ENCODE data around the gene FARP2.

Gene FARP2

GRCh38 chr2:241495172-241496002 lies 139.3 kb downstream of the FARP2 start:
- Histone ChIP-seq H4K20me1 (ENCODE audit: insufficient read depth) (no peaks in the 10 kb centered on the region), H3K4me2 (no peak overlapping the region), H3K9ac (no peak overlapping the region), H3K36me3 (ENCODE audit: insufficient read depth) (no peaks in the 10 kb centered on the region), H3K4me1 (ENCODE audit: low read depth, poor library complexity, severe bottlenecking) (no peaks in the 10 kb centered on the region), H3K27ac (no peak overlapping the region), H3K27me3 (ENCODE audit: insufficient read depth, low read depth) (no peaks in the 10 kb centered on the region), H3K4me3 (IDR thresholded peaks at IDR 0.05; ENCODE audit: insufficient read depth, low read depth, low read length) (no peak overlapping the region), H3K79me2 (ENCODE audit: insufficient read depth, low read depth) (no peaks in the 10 kb centered on the region), H2AFZ (ENCODE audit: low read depth) (no peak overlapping the region)
- TF ChIP-seq CTCF (conservative IDR thresholded peaks at IDR 0.05; ENCODE audit: low read depth, low read length) = no peak

GRCh38 chr2:241496003-241496707 lies 140.1 kb downstream of the FARP2 start:
- H3K79me2 ChIP-seq (ENCODE audit: insufficient read depth, low read depth) = no peaks in the 10 kb centered on the region
- H3K4me2 ChIP-seq = no peak overlapping the region
- H2AFZ ChIP-seq (ENCODE audit: low read depth) = no peak overlapping the region
- TF ChIP-seq CTCF (conservative IDR thresholded peaks at IDR 0.05; ENCODE audit: low read depth, low read length) = no peak
- no peak overlapping the region for H3K27ac ChIP-seq
- H3K4me3 ChIP-seq (IDR thresholded peaks at IDR 0.05; ENCODE audit: insufficient read depth, low read depth, low read length) = no peak overlapping the region
- H4K20me1 ChIP-seq (ENCODE audit: insufficient read depth) = no peaks in the 10 kb centered on the region
- no peaks in the 10 kb centered on the region for H3K27me3 ChIP-seq (ENCODE audit: insufficient read depth, low read depth)
- H3K4me1 ChIP-seq (ENCODE audit: low read depth, poor library complexity, severe bottlenecking) = no peaks in the 10 kb centered on the region
- H3K9ac ChIP-seq = no peak overlapping the region
- H3K36me3 ChIP-seq (ENCODE audit: insufficient read depth) = no peaks in the 10 kb centered on the region

- Histone ChIP-seq H3K36me3 (ENCODE audit: insufficient read depth) (no peaks in the 10 kb centered on the region), H3K4me1 (ENCODE audit: low read depth, poor library complexity, severe bottlenecking) (no peaks in the 10 kb centered on the region), H3K27ac (no peak overlapping the region), H2AFZ (ENCODE audit: low read depth) (no peak overlapping the region), H3K27me3 (ENCODE audit: insufficient read depth, low read depth) (no peaks in the 10 kb centered on the region), H3K4me2 (no peak overlapping the region), H4K20me1 (ENCODE audit: insufficient read depth) (no peaks in the 10 kb centered on the region), H3K9ac (no peak overlapping the region), H3K4me3 (IDR thresholded peaks at IDR 0.05; ENCODE audit: insufficient read depth, low read depth, low read length) (no peak overlapping the region), H3K79me2 (ENCODE audit: insufficient read depth, low read depth) (no peaks in the 10 kb centered on the region)
- no peak for TF ChIP-seq CTCF (conservative IDR thresholded peaks at IDR 0.05; ENCODE audit: low read depth, low read length)
Observed at GRCh38 chr2:241496904-241497877, 141.1 kb downstream of the FARP2 start.
